HepG2 (cell line): Measurements from ENCODE around the gene GOLGA6D.
"Not testable (repeated sequence)": the region's sequence is repeated elsewhere in the genome, so short reads cannot be mapped to it uniquely, and the experiment has no call there.

ENCODE experiments used
- DR1 ChIP-seq: sonication (generic); formaldehyde crosslinking; IDR thresholded peaks from 2 replicates; pipeline ENCODE4 v1.8.0; 2021; ENCODE audit warnings: mild to moderate bottlenecking, missing genetic modification reagents, inconsistent platforms
- EZH2 ChIP-seq: conservative IDR thresholded peaks from 2 replicates; pipeline ENCODE4 v1.6.1; 2012; ENCODE audit warnings: mild to moderate bottlenecking, low read depth, low read length, moderate library complexity
- ZNF709 ChIP-seq: sonication (generic); formaldehyde crosslinking; IDR thresholded peaks from 2 replicates; pipeline ENCODE4 v1.5.0; 2020; ENCODE audit warnings: mild to moderate bottlenecking, missing genetic modification reagents
- TF ChIP-seq, protein P1 (sequence below): IDR thresholded peaks from 2 replicates; pipeline ENCODE4 v1.6.1; 2018; ENCODE audit warnings: missing genetic modification reagents, mild to moderate bottlenecking, missing compliant biosample characterization

DNA sequence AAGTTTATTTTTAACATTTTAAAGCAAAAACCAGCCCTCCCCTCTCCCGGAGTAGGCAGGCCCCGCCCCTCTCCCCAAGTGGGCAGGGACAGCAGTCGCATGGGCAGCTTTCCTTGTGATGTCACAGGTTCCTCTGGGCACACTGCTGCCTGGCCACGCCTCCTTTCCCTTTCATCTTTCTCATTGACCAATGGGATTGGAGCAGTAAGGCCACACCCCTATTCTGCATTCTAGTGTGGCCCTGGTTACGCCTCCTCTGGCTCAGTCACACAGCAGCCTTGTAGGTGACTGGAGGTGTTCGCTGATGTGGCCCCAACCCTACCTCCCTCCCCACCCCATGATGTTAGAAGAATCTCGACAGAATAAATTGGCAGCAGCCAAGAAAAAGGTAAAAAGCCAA, at the start of gene GOLGA6D:
- not testable (repeated sequence) for TF ChIP-seq ZNF709 (CRISPR knock-in tag); DR1 (CRISPR knock-in tag); EZH2
- TF ChIP-seq, protein P1, sequence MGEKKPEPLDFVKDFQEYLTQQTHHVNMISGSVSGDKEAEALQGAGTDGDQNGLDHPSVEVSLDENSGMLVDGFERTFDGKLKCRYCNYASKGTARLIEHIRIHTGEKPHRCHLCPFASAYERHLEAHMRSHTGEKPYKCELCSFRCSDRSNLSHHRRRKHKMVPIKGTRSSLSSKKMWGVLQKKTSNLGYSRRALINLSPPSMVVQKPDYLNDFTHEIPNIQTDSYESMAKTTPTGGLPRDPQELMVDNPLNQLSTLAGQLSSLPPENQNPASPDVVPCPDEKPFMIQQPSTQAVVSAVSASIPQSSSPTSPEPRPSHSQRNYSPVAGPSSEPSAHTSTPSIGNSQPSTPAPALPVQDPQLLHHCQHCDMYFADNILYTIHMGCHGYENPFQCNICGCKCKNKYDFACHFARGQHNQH (CRISPR knock-in tag), result not testable (repeated sequence)
